Stomach (tissue), 9 donors: ENCODE results near the gene UPF1. TPM values are rescaled to one million over a fixed set of nuclear protein-coding genes. Genes with fewer than 3 reads are reported as not detected.
A peak's percentile ranks its signal among the peaks of the same experiment; 100 is the strongest.

Experiments used
- DNase-seq, 2 donors: peaks; one replicate each; pipeline versions ENCODE4 v3.0.0 to v3.0.0-alpha.2; 2013 to 2019
- H3K27ac ChIP-seq, 5 donors: fragments of 200-600 bp in 4 of 5; sonication (generic) in 4 of 5; one replicate each; pipeline ENCODE4 v1.5.1; 2013 to 2019; ENCODE audit warnings: mild to moderate bottlenecking in 1 of 5, moderate library complexity in 1 of 5
- H3K27me3 ChIP-seq, 3 donors: fragments of 200-600 bp; sonication (generic); one replicate each; pipeline ENCODE4 v1.5.1; 2017 to 2019; ENCODE audit warnings: mixed run types in 1 of 3
- H3K36me3 ChIP-seq, 4 donors: fragments of 200-600 bp; sonication (generic); 1 replicate in 3 of 4; 2 replicates in 1 of 4; pipeline ENCODE4 v1.5.1; 2016 to 2019
- H3K4me1 ChIP-seq, 4 donors: fragments of 200-600 bp; sonication (generic); one replicate each; pipeline ENCODE4 v1.5.1; 2016 to 2019
- H3K4me3 ChIP-seq, 4 donors: fragments of 200-600 bp; sonication (generic) in 3 of 4; one replicate each; pipeline ENCODE4 v1.5.1; 2016 to 2019; ENCODE audit warnings: mild to moderate bottlenecking in 1 of 4
- H3K9me3 ChIP-seq, 4 donors: fragments of 200-600 bp; sonication (generic); one replicate each; pipeline ENCODE4 v1.5.1; 2016 to 2019
- CTCF ChIP-seq, 7 experiments: fragments of 450-650 bp in 4 of 7; fragments of 200-600 bp in 3 of 7; sonication (generic) in 3 of 7; IDR thresholded peaks; one replicate each; pipeline ENCODE4 v1.5.1; 2016 to 2019; ENCODE audit warnings: antibody characterized with exemption in 7 of 7, control low read depth in 2 of 7, mild to moderate bottlenecking in 1 of 7
- EP300 ChIP-seq: sonication (generic); formaldehyde crosslinking; IDR thresholded peaks from one replicate; pipeline ENCODE4 v1.6.1; 2017; ENCODE audit warnings: antibody characterized with exemption
- POLR2A ChIP-seq, 4 donors: fragments of 450-650 bp; IDR thresholded peaks; one replicate each; pipeline ENCODE4 v1.6.1; 2016; ENCODE audit warnings: antibody characterized with exemption in 4 of 4, control low read depth in 2 of 4, mild to moderate bottlenecking in 1 of 4, moderate library complexity in 1 of 4
- POLR2AphosphoS5 ChIP-seq, 3 donors: sonication (generic); formaldehyde crosslinking; IDR thresholded peaks; one replicate each; pipeline ENCODE4 v1.6.1; 2016; ENCODE audit warnings: antibody characterized with exemption in 3 of 3
- WGBS, 5 donors: extraction: QIAGEN DNeasy Blood & Tissue Kit in 3 of 5; methylation state at CpG; one replicate each; pipeline versions ENCODE4 v1.1.5 to v1.1.7; 2013 to 2018; 5-methylcytosine and 5-hydroxymethylcytosine counted together
- intact Hi-C: fragments of 100-400 bp; cut with DNase I; formaldehyde crosslinking; loops from one replicate; pipeline ENCODE4 v1.15.1; 2023; ENCODE audit warnings: low total_unique reads
- polyA plus RNA-seq, 3 donors: library from polyadenylated mRNA; stranded (reverse); fragments of 200-250 nt; gene quantifications; one replicate each; pipeline ENCODE4 v1.2.3, GENCODE V29; 2013
- total RNA-seq, 5 donors: library from RNA; depleted of rRNA; stranded (reverse); fragments of >200 nt; gene quantifications; one replicate each; pipeline versions ENCODE4 v1.1.0 to v1.2.3, GENCODE V29; 2014 to 2016
- donor health status: healthy with polysubstance abuse.
- donor health status: Bipolar disorder and iron deficiency.
- donor health status: healthy.

Gene UPF1
- total and polyA plus RNA-seq, 8 donors: 26.3 to 111 (median 38.7) TPM

GRCh38 chr19:18793144-18794028, 38.4 kb upstream of the UPF1 start:
- Histone ChIP-seq H3K4me3 (no peak overlapping the region), H3K4me1 (peaks cover 28 to 38% (median 36%) of the 10 kb centered on the region in 4 donors), H3K36me3 (no peaks in the 10 kb centered on the region), H3K27me3 (peaks cover 26 to 100% (median 52%) of the 10 kb centered on the region in 3 donors), H3K9me3 (no peaks in the 10 kb centered on the region), H3K27ac (no peak overlapping the region)
- peak in 1 of 2 donors; percentile 6 for DNase-seq
- WGBS, 5 donors: 77 to 80% (median 78%) methylated on average over 13 of the region's 13 CpGs
- intact Hi-C loops: no loop called here
- TF ChIP-seq CTCF (IDR thresholded peaks at IDR 0.05) (no peak), POLR2A (IDR thresholded peaks at IDR 0.05) (no peak), EP300 (no peak), POLR2AphosphoS5 (IDR thresholded peaks at IDR 0.05) (no peak)

GRCh38 chr19:18794029-18794313, 37.8 kb upstream of the UPF1 start:
- H3K36me3 ChIP-seq: no peaks in the 10 kb centered on the region
- whole genome bisulfite sequencing, 5 donors: 69 to 77% (median 70%) methylated on average over 5 of the region's 5 CpGs
- H3K27me3 ChIP-seq: peaks cover 20 to 100% (median 50%) of the 10 kb centered on the region in 3 donors
- H3K9me3 ChIP-seq: no peaks in the 10 kb centered on the region
- TF ChIP-seq EP300: no peak
- TF ChIP-seq CTCF (IDR thresholded peaks at IDR 0.05): no peak
- no peak for TF ChIP-seq POLR2A (IDR thresholded peaks at IDR 0.05)
- no peak for TF ChIP-seq POLR2AphosphoS5 (IDR thresholded peaks at IDR 0.05)
- DNase-seq: no peak
- no peak overlapping the region for H3K27ac ChIP-seq
- H3K4me1 ChIP-seq: peaks cover 22 to 38% (median 33%) of the 10 kb centered on the region in 4 donors
- no peak overlapping the region for H3K4me3 ChIP-seq
- intact Hi-C loops: no loop called here

GRCh38 chr19:18794692-18795091, 37.1 kb upstream of the UPF1 start:
- no peak for TF ChIP-seq POLR2AphosphoS5 (IDR thresholded peaks at IDR 0.05)
- no peak for TF ChIP-seq EP300
- TF ChIP-seq CTCF (IDR thresholded peaks at IDR 0.05): no peak
- no peak for TF ChIP-seq POLR2A (IDR thresholded peaks at IDR 0.05)
- intact Hi-C loops: no loop called here
- DNase-seq: no peak
- H3K9me3 ChIP-seq: no peaks in the 10 kb centered on the region
- H3K36me3 ChIP-seq: no peaks in the 10 kb centered on the region
- H3K4me1 ChIP-seq: peaks cover 15 to 33% (median 26%) of the 10 kb centered on the region in 4 donors
- H3K27me3 ChIP-seq: peaks cover 13 to 96% (median 45%) of the 10 kb centered on the region in 3 donors
- H3K4me3 ChIP-seq: no peak overlapping the region
- H3K27ac ChIP-seq: no peak overlapping the region
- 93 to 95% (median 95%) methylated on average over 6 of the region's 6 CpGs for WGBS, 5 donors

GRCh38 chr19:18795540-18795939, 36.2 kb upstream of the UPF1 start:
- no peak overlapping the region for H3K27ac ChIP-seq
- H3K9me3 ChIP-seq: no peaks in the 10 kb centered on the region
- peak in 1 of 2 donors; percentile 83 for DNase-seq
- H3K4me3 ChIP-seq: no peak overlapping the region
- WGBS, 5 donors: 12 to 17% (median 14%) methylated on average over 14 to 21 of the region's 21 CpGs
- peaks cover 8 to 92% (median 37%) of the 10 kb centered on the region in 3 donors for H3K27me3 ChIP-seq
- no peaks in the 10 kb centered on the region for H3K36me3 ChIP-seq
- intact Hi-C loops: no loop called here
- TF ChIP-seq POLR2AphosphoS5 (IDR thresholded peaks at IDR 0.05): no peak
- TF ChIP-seq EP300: no peak
- no peak for TF ChIP-seq CTCF (IDR thresholded peaks at IDR 0.05)
- TF ChIP-seq POLR2A (IDR thresholded peaks at IDR 0.05): no peak
- peaks cover 6 to 24% (median 18%) of the 10 kb centered on the region in 4 donors for H3K4me1 ChIP-seq
